Amniotic stem cell (primary cell): ENCODE data around the gene MTX3.

ENCODE experiments used
- DNase-seq: peaks from one replicate; lab custom pipeline; 2025; lab: John Stamatoyannopoulos, UW

Gene MTX3

GRCh38 chr5:79983618-79984017, 7.4 kb downstream of the MTX3 start:
- no peak for DNase-seq

GRCh38 chr5:79982136-79982535, 8.9 kb downstream of the MTX3 start:
- DNase-seq, result no peak

GRCh38 chr5:79976759-79977515, 14.1 kb downstream of the MTX3 start:
- no peak for DNase-seq

GRCh38 chr5:79975422-79975821, 15.6 kb downstream of the MTX3 start:
- DNase-seq, result no peak

GRCh38 chr5:79974886-79975285, 16.2 kb downstream of the MTX3 start:
- no peak for DNase-seq

GRCh38 chr5:79973996-79974395, 17.1 kb downstream of the MTX3 start:
- DNase-seq, result no peak

- DNase-seq, result no peak
Observed at GRCh38 chr5:79973511-79973910, 17.6 kb downstream of the MTX3 start.

DNA sequence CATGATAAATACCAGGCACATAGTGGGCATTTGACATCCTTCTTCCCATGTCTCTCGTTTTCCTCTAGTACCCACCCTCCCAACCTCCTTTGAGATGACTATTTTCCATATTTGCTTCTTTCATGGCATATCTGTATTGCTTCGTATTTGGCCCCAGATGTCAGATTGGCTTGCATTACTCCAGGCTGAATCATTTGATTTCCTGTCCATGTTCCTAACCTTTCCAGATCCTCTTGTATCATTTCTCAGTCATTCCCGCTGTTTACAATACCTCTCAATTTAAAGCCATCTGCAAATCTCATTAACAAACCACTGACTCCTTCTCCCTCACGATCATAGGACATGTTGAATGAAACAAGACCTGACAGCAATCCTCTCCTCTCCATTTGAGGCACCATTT, 19.9 kb downstream of the MTX3 start:
- DNase-seq, result no peak

- DNase-seq, result no peak
Observed at GRCh38 chr5:79966448-79966847, 24.6 kb downstream of the MTX3 start.

DNA sequence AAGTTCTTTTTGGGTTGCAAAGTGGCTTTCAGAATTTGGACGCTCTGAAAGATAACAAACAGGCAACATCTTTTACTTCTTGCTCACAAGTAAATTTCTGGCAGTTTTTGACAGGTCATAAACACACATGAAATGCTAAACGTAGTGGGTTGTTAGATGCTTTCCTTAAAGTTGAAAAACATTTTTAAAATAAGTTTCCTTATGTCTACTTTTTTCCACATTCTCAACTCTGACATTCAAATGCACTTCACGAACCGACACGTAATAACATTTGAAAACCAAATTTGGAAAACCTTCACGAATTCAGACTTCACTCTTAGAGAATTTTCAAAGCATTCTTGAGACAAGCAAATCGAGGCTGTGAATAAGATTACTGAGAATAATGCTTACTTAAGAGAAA, 26.9 kb downstream of the MTX3 start:
- no peak for DNase-seq

- no peak for DNase-seq
Observed at GRCh38 chr5:79963261-79964061, 27.6 kb downstream of the MTX3 start.

DNA sequence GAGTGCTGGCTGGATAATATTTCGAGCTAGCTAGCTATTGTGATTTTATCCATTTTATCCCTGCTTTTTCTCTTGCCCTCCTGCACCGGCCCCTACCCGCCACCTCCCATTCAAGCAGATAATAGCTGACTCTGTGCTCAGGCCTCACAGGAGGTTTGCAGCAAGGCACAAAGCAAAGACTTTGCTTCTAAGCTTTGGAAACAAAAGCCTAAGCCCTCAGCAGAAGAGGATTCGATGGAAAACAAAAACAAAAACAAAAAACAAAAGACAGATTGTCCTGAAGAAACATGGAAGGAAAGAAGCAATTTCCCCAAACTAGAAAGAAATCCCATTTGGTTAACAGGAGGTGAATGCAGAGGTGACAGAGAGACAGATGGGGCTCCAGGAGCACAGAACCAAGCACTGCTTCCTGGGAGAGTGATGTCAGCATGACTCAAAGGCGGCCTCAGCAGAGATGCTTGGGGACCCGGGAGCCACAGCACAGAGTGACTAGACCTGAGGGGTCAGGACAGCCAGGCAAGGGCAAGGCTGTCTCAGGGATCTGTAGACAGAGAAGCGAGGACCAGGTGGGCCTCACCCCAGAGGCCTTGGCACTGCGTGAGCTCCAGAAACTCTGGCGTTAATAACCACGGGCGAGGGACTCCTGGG, 28.4 kb downstream of the MTX3 start:
- no peak for DNase-seq

- DNase-seq, result no peak
Observed at GRCh38 chr5:79961716-79962574, 29.1 kb downstream of the MTX3 start.

DNA sequence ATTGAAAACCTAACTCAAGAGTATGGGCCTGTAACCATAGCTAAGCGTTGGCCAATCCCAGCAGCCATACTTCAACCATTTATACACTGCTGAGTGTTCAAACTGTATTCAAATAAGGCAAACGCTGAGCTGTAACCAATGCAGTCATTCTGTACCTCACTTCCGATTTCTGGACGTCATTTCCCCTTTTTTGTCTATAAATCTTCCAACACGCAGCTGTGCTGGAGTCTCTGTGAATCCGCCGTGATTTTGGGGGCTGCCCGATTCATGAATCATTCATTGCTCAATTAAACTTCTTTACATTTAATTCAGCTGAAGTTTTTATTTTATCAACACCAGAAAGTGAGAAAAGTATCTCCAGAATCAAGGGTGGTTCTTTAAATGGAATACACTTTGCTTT, 31.7 kb downstream of the MTX3 start:
- DNase-seq, result no peak

DNA sequence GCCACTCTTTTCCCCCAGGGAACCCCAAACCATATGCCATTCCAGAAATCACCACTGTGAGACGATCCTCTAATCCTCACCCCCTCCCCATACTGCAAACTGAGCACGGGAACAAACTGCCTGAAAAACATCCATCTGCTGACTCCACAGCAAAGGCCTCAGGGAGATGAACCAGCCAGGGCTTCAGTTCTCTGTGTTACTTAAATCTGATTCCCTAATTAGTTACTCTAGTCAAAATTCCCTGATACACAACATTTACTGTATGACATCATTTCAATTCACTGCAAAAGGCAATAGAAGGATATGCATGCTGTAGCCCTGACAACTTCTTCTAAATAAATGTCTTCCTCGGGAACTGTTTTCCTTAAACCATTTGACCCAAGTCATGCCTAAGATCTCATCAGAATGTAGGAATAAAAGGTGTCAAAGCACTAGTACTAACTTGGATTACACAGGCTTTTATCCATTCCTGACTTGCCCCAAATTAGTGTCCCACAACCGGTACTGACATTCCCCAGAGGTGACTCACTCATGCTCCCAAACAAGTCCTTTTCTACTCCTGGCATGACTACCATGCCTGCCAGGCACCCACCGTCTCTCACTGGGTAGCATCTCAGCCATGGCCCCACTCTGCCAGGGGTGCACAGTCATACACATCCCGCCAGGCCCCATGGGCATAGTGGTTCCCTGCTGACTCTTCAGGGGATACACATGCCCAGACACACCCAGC, 35.0 kb downstream of the MTX3 start:
- DNase-seq, result no peak

DNA sequence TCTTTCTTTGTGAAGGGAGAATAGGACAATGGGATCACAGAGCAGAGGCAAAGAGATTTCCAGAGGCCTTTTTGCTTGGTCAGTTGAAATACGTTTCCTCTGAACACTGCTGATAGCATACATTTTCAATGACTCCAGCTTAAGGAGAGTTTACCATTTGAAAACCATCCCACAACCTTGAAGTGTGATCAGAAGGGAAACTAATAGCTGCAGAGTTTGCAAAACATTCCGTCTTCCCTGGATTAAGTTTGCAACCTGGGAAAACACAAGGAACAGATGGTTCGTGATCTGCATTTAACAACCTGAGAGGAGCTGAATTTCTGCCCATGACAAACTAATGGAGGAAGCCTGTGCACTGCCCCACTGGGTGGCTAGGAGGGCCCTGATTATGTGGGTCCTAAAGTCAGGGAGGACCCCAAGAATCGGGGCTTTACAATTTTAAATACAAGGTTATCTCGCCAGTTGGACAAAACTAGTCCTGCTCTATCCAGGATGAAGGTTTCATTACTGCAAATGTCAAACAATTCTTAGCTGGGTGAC, 35.6 kb downstream of the MTX3 start:
- DNase-seq, result no peak

- DNase-seq, result no peak
Observed at GRCh38 chr5:79954620-79955019, 36.4 kb downstream of the MTX3 start.

DNA sequence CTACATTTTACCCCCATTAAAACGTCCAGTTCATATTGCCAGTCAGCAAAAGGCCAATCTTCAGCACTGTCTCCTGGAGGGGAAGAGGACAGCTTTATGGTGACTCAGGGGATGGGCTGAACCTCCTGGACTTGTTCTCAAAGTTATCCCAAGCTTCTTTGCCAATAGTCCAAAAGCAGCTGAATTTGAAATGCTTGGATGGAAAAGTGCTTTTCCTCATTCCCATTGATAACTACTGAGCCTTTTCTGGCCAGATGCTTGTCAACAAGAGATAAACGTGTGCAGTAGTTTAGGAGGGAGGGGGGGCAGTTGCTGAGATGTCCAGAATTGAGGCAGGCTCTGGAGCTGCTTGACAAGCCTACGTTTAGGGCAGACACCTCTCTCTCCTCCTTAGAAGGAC, 43.5 kb downstream of the MTX3 start:
- DNase-seq, result no peak

DNA sequence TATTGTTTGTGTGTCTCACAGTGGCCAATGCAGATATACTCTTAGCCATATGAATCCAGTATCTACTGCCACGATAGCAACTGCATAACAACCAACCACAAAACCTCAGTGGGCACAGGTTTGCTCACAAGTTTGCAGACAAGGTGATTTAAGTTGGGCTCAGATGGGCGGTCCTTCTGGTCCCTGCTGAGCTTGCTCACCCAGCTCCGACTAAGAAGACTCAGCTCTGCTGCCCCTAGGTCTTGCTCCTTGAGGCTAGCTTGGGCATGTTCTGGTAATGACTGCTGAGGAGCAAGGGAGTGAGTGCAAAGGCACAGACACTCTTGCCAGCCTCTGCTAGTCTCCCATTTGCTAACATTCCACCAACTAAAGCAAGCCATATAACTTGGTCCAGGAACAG, 52.6 kb downstream of the MTX3 start:
- no peak for DNase-seq

DNA sequence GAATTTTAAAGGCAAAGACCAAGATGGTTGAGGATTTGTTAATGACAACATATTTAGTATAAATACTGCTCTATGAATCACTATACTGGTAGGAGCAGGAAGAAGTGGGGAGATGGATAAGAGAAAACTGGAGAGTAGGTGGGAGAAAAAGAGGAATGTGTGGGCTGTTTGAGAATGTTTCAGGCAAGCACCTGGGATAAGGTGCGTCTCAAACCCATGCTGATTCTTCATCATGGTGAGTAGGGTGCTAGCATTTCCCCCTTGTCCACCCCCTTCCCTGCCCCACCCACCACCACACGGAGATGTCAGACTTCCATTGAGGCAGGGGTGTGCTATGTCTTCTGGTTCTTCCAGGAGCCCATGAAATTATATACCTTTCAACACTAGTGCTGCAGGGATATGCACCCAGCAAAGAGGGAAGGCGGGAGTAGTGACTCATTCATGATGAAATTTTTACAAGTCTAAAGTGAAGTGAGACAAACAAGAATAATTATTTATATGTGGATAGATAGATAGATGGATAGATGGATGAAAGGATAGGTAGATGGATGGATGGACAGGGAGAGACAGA, 54.3 kb downstream of the MTX3 start:
- no peak for DNase-seq
